SU-DHL-6 (cell line): Measurements from ENCODE around the gene MED12L.

Experiments used
- CTCF ChIP-seq: fragments of 200-600 bp; sonication (generic); IDR thresholded peaks from one replicate; pipeline ENCODE4 v1.5.1; 2017; ENCODE audit warnings: antibody characterized with exemption, mild to moderate bottlenecking, low read length, moderate library complexity; ENCODE audit not compliant: insufficient read depth, poor library complexity, severe bottlenecking
- EZH2phosphoT487 ChIP-seq: fragments of 200-600 bp; sonication (generic), shearing (Covaris generic); conservative IDR thresholded peaks from 2 replicates; pipeline ENCODE4 v1.6.1; 2018; ENCODE audit warnings: mild to moderate bottlenecking, antibody characterized with exemption, low read length, moderate library complexity, mixed read lengths

DNA sequence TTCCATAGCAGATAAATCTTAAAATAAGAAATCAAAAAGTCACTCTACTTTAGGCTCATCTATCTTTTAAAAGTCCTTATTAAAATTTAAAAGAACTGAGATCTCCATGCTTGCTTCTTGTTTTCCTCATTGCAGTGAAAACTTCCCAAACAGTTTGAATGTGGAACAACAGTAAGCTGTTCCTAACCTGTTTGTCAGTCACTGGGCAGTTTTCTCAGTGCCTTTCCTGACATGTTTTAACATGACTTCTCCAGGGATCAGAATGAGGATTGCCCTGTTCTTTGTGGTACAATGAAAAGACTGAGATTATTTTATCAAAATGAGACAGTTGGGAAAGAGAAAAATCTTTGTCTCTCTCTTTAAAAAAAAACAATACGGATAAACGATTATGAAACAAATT, 230.4 kb downstream of the MED12L start:
- TF ChIP-seq CTCF (no peak), EZH2phosphoT487 (no peak)
